Neural progenitor cell (in vitro differentiated cells): ENCODE data around the gene SCIN.

Source experiments
- CTCF ChIP-seq: fragments of 200-600 bp; sonication (generic); IDR thresholded peaks from 2 replicates; pipeline ENCODE4 v1.5.1; 2017; ENCODE audit warnings: antibody characterized with exemption, mild to moderate bottlenecking
- EZH2 ChIP-seq: fragments of 200-600 bp; sonication (generic); IDR thresholded peaks from 2 replicates; pipeline ENCODE4 v1.6.1; 2017; ENCODE audit warnings: antibody characterized with exemption, mild to moderate bottlenecking, moderate library complexity

DNA sequence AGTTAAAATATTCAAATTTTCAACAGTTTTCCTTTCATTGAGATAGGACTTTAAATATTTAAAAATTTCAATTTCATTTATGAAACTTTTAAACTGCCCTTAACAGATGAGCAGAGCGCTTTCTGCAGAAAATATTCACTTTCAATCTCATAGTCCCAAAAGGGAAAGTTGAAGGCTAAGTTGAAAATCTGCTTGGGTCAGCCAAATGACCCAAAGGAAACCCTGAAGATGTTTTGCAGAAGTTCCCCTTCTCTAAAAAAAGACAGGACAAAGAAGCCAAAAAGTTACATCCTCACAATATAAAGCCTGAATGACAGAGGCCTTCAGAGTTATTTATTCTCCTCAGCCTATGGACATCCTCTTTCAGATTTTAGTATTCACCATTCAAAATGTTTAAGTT, 17.6 kb upstream of the SCIN start:
- TF ChIP-seq CTCF (no peak), EZH2 (no peak)
